Activated naive CD4-positive, alpha-beta T cell treated with anti-CD3 and anti-CD28 coated beads, Interleukin-2, amount 50 U/mL, for 16 hours (primary cell): ENCODE data around the gene OTOF.

Experiments
- DNase-seq: peaks from one replicate; pipeline ENCODE4 v3.0.0-alpha.2; 2020

Gene OTOF

GRCh38 chr2:26444236-26444635, 33.7 kb downstream of the OTOF start:
- DNase-seq: no peak

GRCh38 chr2:26442707-26443106, 35.2 kb downstream of the OTOF start:
- no peak for DNase-seq

- DNase-seq: no peak
Observed at GRCh38 chr2:26442301-26442700, 35.6 kb downstream of the OTOF start.

DNA sequence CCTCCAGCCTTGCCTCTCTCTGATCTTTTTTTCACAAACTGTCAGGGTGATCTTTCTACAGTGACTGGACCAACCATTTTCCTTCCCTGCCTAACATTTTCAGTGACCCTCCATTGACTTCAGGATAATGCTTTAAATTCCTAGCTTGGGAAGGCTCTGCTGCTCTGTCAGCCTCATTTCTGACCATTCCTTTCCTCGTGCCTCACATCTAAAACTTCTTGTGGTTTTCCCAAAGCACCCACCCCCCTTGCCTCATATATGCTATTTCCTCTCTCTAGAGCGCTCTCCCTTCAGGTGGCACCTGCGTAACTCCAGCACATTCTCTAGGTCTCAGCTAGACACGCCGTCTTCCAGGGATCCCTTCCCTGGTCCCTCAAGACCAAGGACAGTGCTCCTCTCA, 39.0 kb downstream of the OTOF start:
- DNase-seq: no peak

DNA sequence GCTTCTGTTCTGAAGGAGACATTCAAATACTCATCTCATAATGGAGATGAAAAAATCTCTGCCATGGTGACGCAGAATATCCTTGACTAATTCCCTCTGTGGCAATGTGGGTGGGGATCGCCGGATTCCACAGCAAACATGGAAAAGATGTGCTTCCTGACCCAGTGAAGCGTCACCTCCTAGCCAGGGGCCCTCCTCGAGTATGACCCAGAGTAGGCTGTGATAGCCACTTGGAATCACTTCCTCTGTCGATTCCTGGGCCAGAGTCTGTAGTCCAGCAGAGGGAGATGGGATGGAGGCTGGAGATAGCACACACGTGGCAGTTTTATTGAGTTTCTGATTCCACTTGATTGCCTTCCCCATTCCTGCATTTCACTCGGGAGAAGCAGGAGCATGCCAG, 39.4 kb downstream of the OTOF start:
- no peak for DNase-seq

GRCh38 chr2:26435106-26435505, 42.8 kb downstream of the OTOF start:
- DNase-seq: no peak

DNA sequence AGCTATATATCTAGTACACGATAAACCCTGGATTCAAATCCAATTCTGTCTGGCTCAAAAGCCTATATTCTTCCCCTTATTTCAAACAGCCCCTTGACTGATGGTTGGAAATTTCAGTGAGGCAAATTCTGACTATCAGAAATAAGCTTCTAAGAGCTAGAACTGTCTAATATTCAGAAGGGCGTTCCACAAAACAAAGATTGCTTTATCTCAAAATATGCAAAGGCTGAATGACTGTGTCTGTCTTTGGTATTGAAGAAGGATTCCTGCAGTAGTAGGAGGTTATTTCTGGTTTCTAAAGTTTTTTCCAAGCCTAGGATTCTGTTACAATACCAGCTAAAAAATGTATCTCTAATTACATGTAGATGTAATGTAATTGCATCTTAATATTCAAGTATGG, 45.1 kb downstream of the OTOF start:
- DNase-seq: no peak

DNA sequence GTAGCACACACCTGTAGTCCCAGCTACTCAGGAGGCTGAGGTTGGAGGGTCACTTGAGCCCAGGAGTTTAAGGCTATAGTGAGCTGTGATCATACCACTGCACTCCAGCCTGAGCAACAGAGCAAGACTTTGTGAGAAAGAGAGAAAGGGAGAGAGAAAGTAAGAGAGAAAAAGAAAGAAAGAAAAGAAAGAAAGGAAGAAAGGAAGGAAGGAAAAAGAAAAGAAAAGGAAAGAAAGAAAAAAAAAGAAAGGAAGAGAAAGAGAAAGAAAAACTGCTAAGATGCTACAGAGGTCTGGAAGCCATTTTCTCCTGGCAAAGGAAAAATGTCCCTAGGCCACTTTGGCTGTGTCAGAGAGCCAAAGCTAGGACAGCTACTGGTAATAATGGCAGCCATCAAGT, 45.6 kb downstream of the OTOF start:
- no peak for DNase-seq

DNA sequence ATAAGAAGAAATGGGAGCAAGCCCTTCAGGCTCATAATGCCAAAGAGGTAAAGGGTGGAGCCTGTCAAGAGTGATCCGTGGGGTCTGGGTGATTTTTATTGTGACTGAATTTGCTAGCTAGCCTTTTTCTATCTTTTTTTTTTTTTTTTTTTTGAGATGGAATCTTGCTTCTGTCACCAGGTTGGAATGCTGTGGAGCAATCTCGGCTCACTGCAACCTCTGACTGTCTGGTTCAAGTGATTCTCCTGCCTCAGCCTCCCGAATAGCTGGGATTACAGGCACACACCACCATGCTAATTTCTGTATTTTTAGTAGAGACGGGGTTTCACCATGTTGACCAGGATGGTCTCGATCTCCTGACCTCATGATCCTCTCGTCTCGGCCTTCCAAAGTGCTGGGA, 47.1 kb downstream of the OTOF start:
- DNase-seq: no peak

DNA sequence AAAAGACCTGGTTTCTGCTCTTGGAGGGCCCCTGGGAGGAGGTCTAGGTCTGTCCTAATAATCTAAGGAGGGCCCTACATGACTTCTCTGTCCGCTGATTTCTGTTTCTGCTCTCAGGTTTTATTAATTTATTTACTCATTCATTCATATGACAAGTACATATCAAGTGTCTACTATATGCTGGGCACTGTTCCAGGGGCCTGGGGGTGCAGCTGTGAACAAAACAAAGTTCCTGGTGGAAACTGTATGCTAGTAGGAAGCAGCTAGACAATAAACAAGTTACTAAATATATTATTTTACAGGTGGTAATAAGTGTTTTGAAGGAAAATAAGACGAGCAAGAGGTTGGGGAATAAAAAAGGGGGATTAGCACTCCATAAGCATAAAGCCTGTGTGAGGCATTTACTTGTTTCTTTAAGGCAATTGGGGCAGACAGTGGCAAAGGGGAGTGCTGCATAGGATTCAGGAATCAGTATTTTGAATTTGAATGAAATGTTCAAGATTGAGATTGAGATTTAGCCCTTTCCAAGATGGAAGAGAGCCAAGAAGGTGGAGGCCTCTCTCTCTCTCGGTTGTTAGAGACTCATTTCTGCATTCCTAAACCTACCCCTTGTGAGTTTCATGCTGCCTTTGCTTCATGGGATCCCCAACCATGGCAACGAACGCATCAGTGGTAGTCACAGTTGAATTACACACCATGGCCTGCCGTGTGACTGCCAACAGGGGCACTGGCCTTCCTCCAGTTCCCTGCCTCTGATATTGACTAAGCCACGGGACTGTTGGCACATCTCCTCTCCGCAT, 47.9 kb downstream of the OTOF start:
- DNase-seq: no peak

GRCh38 chr2:26428846-26429245, 49.1 kb downstream of the OTOF start:
- no peak for DNase-seq

DNA sequence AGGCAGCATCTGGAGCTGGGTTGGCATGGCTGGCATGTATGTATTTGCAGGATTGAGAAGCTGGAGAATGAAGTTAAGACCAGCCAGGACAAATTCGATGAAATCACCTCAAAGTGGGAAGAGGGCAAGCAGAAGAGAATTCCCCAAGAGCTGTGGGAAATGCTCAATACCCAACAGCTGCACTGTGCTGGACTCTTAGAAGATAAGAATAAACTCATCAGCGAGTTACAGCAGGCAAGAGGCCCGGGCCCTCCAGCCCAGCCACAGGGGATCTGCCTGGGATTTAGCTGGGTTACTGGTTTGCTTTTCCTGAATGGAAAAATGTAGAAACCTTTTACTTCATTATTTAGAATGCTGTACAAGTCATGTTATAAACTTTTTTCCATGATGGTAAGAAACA, 53.7 kb downstream of the OTOF start:
- no peak for DNase-seq

DNA sequence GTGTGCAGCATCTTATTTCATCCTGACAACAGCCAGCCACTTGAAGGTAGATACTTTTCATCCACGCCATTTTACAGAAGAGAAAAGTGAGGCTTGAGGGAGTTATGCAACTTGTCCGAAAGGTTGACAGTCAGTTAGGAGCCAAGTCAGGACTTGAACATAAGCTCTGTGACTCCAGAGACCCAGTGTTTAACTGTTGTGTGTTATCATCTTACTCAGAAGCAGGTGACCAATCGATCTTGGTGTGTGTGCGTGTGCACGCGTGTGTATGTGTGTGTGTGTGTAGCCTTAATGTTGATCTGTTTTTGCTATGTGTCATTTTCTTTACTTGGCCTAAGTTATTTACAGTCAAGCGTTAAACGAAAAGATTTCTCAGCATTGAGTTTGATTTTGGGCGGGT, 54.2 kb downstream of the OTOF start:
- DNase-seq: no peak

- no peak for DNase-seq
Observed at GRCh38 chr2:26422947-26423629, 54.8 kb downstream of the OTOF start.

DNA sequence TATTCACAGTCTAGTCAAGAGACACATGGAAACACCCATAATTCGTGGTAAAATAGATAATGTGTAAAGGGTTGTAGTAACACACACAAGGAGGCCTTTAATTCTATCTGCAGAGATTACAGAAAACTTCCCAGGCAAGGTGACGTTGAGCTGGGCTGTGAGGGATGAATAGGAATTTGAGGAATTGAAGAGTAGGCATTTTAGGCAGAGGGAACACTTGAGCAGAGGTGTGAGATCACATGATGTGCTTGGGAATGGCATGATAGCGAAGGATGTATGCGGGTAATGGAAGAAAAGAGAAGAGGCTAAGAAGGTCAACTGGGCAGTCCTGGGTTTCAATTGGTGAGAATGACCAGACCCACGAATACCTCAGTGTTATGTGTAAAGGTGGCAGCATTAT, 56.0 kb downstream of the OTOF start:
- DNase-seq: no peak

DNA sequence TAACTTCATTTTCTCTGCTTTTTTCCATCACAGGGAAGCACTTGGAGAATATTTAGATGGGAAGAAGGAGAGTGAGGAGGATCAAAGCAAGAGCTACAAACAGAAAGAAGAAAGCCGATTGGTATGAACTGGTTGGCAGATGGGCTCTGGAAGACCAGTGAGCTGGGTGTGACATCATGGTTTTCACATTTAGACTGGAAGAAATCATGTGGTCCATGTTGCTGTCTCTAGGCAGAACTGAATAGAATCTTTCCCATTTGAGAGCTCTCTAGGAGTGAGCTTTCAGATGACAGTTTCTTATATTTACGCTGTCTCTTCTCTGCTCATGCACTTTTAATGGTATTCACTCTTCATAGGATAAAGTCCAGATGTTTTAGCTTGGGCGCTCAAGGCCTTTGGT, 63.6 kb downstream of the OTOF start:
- DNase-seq: no peak

GRCh38 chr2:26412091-26412673, 65.7 kb downstream of the OTOF start:
- no peak for DNase-seq

DNA sequence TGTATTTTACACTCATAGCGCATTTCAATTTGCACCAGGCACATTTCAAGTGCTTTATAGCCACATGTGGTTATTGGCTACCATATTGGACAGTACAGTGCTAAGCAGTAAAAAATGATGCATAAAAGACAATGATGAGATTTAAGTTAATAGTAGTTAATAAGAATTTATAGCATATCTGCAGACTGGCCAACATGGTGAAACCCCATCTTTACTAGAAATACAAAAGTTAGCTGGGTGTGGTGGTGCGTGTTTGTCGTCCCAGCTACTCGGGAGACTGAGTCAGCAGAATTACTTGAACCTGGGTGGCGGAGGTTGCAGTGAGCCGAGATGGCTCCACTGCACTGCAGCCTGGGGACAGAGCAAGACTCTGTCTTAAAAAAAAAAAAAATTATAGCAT, 66.5 kb downstream of the OTOF start:
- DNase-seq: no peak

- no peak for DNase-seq
Observed at GRCh38 chr2:26410764-26411243, 67.1 kb downstream of the OTOF start.

DNA sequence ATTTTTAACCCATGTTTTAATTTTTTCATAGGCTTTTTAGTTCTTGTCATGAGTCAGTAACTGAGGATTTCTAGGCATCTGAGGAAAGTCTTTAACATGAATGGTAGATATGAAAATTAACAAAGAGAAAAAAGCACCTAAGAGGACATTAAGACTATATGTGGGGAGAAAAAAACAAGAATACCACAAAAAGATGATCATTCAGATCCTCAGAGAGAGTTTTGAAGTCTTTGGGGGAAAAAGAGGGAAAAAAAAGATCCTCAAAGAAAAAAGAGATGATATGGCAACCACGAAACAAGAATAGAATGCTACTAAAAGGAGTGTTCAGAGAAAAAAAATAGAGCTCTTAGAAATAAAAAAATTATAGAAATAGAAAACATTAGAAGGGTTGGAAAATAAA, 68.1 kb downstream of the OTOF start:
- DNase-seq: no peak

- no peak for DNase-seq
Observed at GRCh38 chr2:26407526-26407925, 70.4 kb downstream of the OTOF start.
